GOT3 (cell line): ENCODE measurements around the gene OR7G2.
"Not testable (repeated sequence)": the region's sequence is repeated elsewhere in the genome, so short reads cannot be mapped to it uniquely, and the experiment has no call there.

ENCODE experiments used
- DNase-seq: peaks from one replicate; lab custom pipeline; 2025; ENCODE audit warnings: mixed read lengths; lab: John Stamatoyannopoulos, UW

OR7G2 gene

GRCh38 chr19:9073806-9074205 lies 33.5 kb downstream of the OR7G2 start:
- no peak for DNase-seq

GRCh38 chr19:9071720-9072119 lies 35.6 kb downstream of the OR7G2 start:
- DNase-seq: not testable (repeated sequence)

GRCh38 chr19:9070066-9070465 lies 37.2 kb downstream of the OR7G2 start:
- DNase-seq: no peak

GRCh38 chr19:9065457-9066014 lies 41.7 kb downstream of the OR7G2 start:
- DNase-seq: no peak

GRCh38 chr19:9061879-9062278 lies 45.4 kb downstream of the OR7G2 start:
- no peak for DNase-seq

- no peak for DNase-seq
Observed at GRCh38 chr19:9060564-9061340, 46.5 kb downstream of the OR7G2 start.

GRCh38 chr19:9058905-9059667 lies 48.2 kb downstream of the OR7G2 start:
- no peak for DNase-seq

- DNase-seq: no peak
Observed at GRCh38 chr19:9057505-9058258, 49.6 kb downstream of the OR7G2 start.

- not testable (repeated sequence) for DNase-seq
Observed at GRCh38 chr19:9056131-9056530, 51.1 kb downstream of the OR7G2 start.

- no peak for DNase-seq
Observed at GRCh38 chr19:9054765-9055164, 52.5 kb downstream of the OR7G2 start.

- no peak for DNase-seq
Observed at GRCh38 chr19:9054207-9054606, 53.1 kb downstream of the OR7G2 start.

- not testable (repeated sequence) for DNase-seq
Observed at GRCh38 chr19:9053674-9054073, 53.6 kb downstream of the OR7G2 start.

GRCh38 chr19:9052894-9053293 lies 54.4 kb downstream of the OR7G2 start:
- DNase-seq: no peak
